Measurements from ENCODE around the gene FRAS1.
"Not testable (repeated sequence)": the region's sequence is repeated elsewhere in the genome, so short reads cannot be mapped to it uniquely, and the experiment has no call there.

The FRAS1 gene

GRCh38 chr4:78217557-78217956, 160.4 kb downstream of the FRAS1 start:
- no peak for DNase-seq (ENCODE audit: low spot score)

- DNase-seq (ENCODE audit: low spot score) = no peak
Measured at GRCh38 chr4:78218260-78218659, 161.1 kb downstream of the FRAS1 start.

- DNase-seq (ENCODE audit: low spot score) = no peak
Measured at GRCh38 chr4:78219825-78220224, 162.7 kb downstream of the FRAS1 start.

- DNase-seq (ENCODE audit: low spot score) = no peak
Measured at GRCh38 chr4:78220283-78220682, 163.2 kb downstream of the FRAS1 start.

- DNase-seq (ENCODE audit: low spot score) = no peak
Measured at GRCh38 chr4:78222575-78223186, 165.6 kb downstream of the FRAS1 start.

- no peak for DNase-seq (ENCODE audit: low spot score)
Measured at GRCh38 chr4:78225236-78225635, 168.1 kb downstream of the FRAS1 start.

GRCh38 chr4:78226279-78226678, 169.2 kb downstream of the FRAS1 start:
- no peak for DNase-seq (ENCODE audit: low spot score)

- DNase-seq (ENCODE audit: low spot score) = no peak
Measured at GRCh38 chr4:78227411-78228057, 170.4 kb downstream of the FRAS1 start.

GRCh38 chr4:78235800-78236199, 178.7 kb downstream of the FRAS1 start:
- no peak for DNase-seq (ENCODE audit: low spot score)

GRCh38 chr4:78237360-78237759, 180.2 kb downstream of the FRAS1 start:
- no peak for DNase-seq (ENCODE audit: low spot score)

- no peak for DNase-seq (ENCODE audit: low spot score)
Measured at GRCh38 chr4:78242071-78242470, 184.9 kb downstream of the FRAS1 start.

GRCh38 chr4:78244705-78245485, 187.8 kb downstream of the FRAS1 start:
- DNase-seq (ENCODE audit: low spot score) = no peak

- DNase-seq (ENCODE audit: low spot score) = no peak
Measured at GRCh38 chr4:78247536-78248285, 190.6 kb downstream of the FRAS1 start.

- no peak for DNase-seq (ENCODE audit: low spot score)
Measured at GRCh38 chr4:78250500-78250899, 193.4 kb downstream of the FRAS1 start.

GRCh38 chr4:78252773-78253172, 195.7 kb downstream of the FRAS1 start:
- not testable (repeated sequence) for DNase-seq (ENCODE audit: low spot score)

- no peak for DNase-seq (ENCODE audit: low spot score)
Measured at GRCh38 chr4:78254893-78255292, 197.8 kb downstream of the FRAS1 start.

- DNase-seq (ENCODE audit: low spot score) = no peak
Measured at GRCh38 chr4:78265006-78265405, 207.9 kb downstream of the FRAS1 start.

- DNase-seq (ENCODE audit: low spot score) = no peak
Measured at GRCh38 chr4:78267790-78268189, 210.7 kb downstream of the FRAS1 start.

- no peak for DNase-seq (ENCODE audit: low spot score)
Measured at GRCh38 chr4:78268597-78268996, 211.5 kb downstream of the FRAS1 start.

GRCh38 chr4:78275450-78275849, 218.3 kb downstream of the FRAS1 start:
- DNase-seq (ENCODE audit: low spot score) = not testable (repeated sequence)

- DNase-seq (ENCODE audit: low spot score) = no peak
Measured at GRCh38 chr4:78286281-78286680, 229.2 kb downstream of the FRAS1 start.

- no peak for DNase-seq (ENCODE audit: low spot score)
Measured at GRCh38 chr4:78288327-78288726, 231.2 kb downstream of the FRAS1 start.
